ENCODE measurements around the gene JAKMIP3.

JAKMIP3 gene

GRCh38 chr10:132065491-132066105, at the start of gene JAKMIP3:
JAKMIP3 (plus strand) TSS chr10:132065946; CDS start chr10:132104809, 38,863 bp downstream.
- DNase-seq (ENCODE audit: low read depth in 1 of 2, low spot score in 1 of 2), result no peak

- no peak for DNase-seq (ENCODE audit: low read depth in 1 of 2, low spot score in 1 of 2)
These were observed 49.2 kb upstream of the JAKMIP3 start for GRCh38 chr10:132016514-132016913.

- DNase-seq (ENCODE audit: low read depth in 1 of 2, low spot score in 1 of 2), result no peak
These were observed 47.3 kb upstream of the JAKMIP3 start for GRCh38 chr10:132018446-132018845.

GRCh38 chr10:132019366-132019765, 46.4 kb upstream of the JAKMIP3 start:
- DNase-seq (ENCODE audit: low read depth in 1 of 2, low spot score in 1 of 2), result no peak

- no peak for DNase-seq (ENCODE audit: low read depth in 1 of 2, low spot score in 1 of 2)
These were observed 45.3 kb upstream of the JAKMIP3 start for GRCh38 chr10:132020456-132020855.

- no peak for DNase-seq (ENCODE audit: low read depth in 1 of 2, low spot score in 1 of 2)
These were observed 44.7 kb upstream of the JAKMIP3 start for GRCh38 chr10:132021046-132021445.

GRCh38 chr10:132021504-132022143, 44.1 kb upstream of the JAKMIP3 start:
- DNase-seq (ENCODE audit: low read depth in 1 of 2, low spot score in 1 of 2), result no peak

- DNase-seq (ENCODE audit: low read depth in 1 of 2, low spot score in 1 of 2), result no peak
These were observed 43.5 kb upstream of the JAKMIP3 start for GRCh38 chr10:132022241-132022640.

- DNase-seq (ENCODE audit: low read depth in 1 of 2, low spot score in 1 of 2), result peak; percentile 61 to 70
These were observed 42.5 kb upstream of the JAKMIP3 start for GRCh38 chr10:132023092-132023811.

- DNase-seq (ENCODE audit: low read depth in 1 of 2, low spot score in 1 of 2), result no peak
These were observed 38.2 kb upstream of the JAKMIP3 start for GRCh38 chr10:132027423-132027983.

- DNase-seq (ENCODE audit: low read depth in 1 of 2, low spot score in 1 of 2), result no peak
These were observed 37.0 kb upstream of the JAKMIP3 start for GRCh38 chr10:132028706-132029105.

- DNase-seq (ENCODE audit: low read depth in 1 of 2, low spot score in 1 of 2), result no peak
These were observed 34.8 kb upstream of the JAKMIP3 start for GRCh38 chr10:132030898-132031463.

- no peak for DNase-seq (ENCODE audit: low read depth in 1 of 2, low spot score in 1 of 2)
These were observed 32.1 kb upstream of the JAKMIP3 start for GRCh38 chr10:132033632-132034031.

- no peak for DNase-seq (ENCODE audit: low read depth in 1 of 2, low spot score in 1 of 2)
These were observed 30.3 kb upstream of the JAKMIP3 start for GRCh38 chr10:132035476-132035875.

- DNase-seq (ENCODE audit: low read depth in 1 of 2, low spot score in 1 of 2), result no peak
These were observed 29.4 kb upstream of the JAKMIP3 start for GRCh38 chr10:132036153-132036886.

- no peak for DNase-seq (ENCODE audit: low read depth in 1 of 2, low spot score in 1 of 2)
These were observed 28.7 kb upstream of the JAKMIP3 start for GRCh38 chr10:132036887-132037675.

GRCh38 chr10:132037676-132037975, 28.1 kb upstream of the JAKMIP3 start:
- no peak for DNase-seq (ENCODE audit: low read depth in 1 of 2, low spot score in 1 of 2)

GRCh38 chr10:132039371-132039770, 26.4 kb upstream of the JAKMIP3 start:
- DNase-seq (ENCODE audit: low read depth in 1 of 2, low spot score in 1 of 2), result no peak

GRCh38 chr10:132040046-132040445, 25.7 kb upstream of the JAKMIP3 start:
- no peak for DNase-seq (ENCODE audit: low read depth in 1 of 2, low spot score in 1 of 2)

- no peak for DNase-seq (ENCODE audit: low read depth in 1 of 2, low spot score in 1 of 2)
These were observed 24.4 kb upstream of the JAKMIP3 start for GRCh38 chr10:132041340-132041739.
